ENCODE data around the gene FOXE3.

The FOXE3 gene

DNA sequence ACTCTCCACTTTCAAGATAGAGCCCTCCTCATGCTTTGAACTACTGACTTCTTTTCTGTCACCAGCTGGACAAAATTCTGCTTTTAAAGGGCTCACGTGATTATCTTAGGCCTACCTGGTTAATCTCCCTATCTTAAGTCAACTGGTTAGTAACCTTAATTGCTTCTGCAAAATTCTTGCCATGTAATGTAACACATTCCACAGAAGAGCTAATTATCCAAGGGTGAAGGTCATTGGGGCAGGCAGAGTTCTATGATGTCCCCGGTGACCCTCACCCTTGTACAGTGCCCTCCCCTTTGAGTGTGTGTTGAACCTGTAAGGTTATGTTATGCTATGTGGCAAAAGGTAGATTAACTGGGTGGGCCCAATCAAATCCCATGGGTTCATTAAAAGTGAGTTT lies 25.2 kb upstream of the FOXE3 start:
- ChIA-PET POLR2A (no interaction called here), CTCF (interaction anchor here (0.6 to 3.3 kb wide), 2 partner anchors 211 to 335 kb away, joined by 4 to 29 read pairs; no protein-coding TSS in a partner anchor)
- TF ChIP-seq TARDBP (IDR thresholded peaks at IDR 0.05) = no peak
- TF ChIP-seq, protein P1, sequence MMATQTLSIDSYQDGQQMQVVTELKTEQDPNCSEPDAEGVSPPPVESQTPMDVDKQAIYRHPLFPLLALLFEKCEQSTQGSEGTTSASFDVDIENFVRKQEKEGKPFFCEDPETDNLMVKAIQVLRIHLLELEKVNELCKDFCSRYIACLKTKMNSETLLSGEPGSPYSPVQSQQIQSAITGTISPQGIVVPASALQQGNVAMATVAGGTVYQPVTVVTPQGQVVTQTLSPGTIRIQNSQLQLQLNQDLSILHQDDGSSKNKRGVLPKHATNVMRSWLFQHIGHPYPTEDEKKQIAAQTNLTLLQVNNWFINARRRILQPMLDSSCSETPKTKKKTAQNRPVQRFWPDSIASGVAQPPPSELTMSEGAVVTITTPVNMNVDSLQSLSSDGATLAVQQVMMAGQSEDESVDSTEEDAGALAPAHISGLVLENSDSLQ (IDR thresholded peaks at IDR 0.05) = no peak
- TF ChIP-seq SP1 (IDR thresholded peaks at IDR 0.05) = no peak
- DNase-seq (ENCODE audit: extremely low spot score) = no peak

DNA sequence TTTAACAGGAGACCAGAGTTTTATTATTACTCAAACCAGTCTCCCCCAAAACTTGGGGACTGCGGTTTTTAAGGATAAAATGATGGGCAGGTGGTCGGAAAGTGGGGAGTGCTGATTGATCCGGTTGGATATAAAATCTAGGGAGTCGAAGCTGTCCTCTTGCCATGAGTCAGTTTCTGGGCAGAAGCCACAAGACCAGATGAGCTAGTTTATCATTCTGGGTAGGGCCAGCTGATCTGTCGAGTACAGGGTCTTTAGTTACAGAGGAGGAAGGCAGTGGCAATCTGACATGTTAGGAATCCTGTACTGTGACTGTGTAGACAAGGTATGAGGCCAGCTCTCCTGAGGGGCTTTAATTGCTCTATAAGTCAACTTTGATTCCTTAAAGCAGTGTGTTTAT lies 22.9 kb upstream of the FOXE3 start:
- no peak for DNase-seq (ENCODE audit: extremely low spot score)
- ChIA-PET POLR2A (no interaction called here), CTCF (no interaction called here)
- TF ChIP-seq FOXA1 (IDR thresholded peaks at IDR 0.05) = no peak

- DNase-seq (ENCODE audit: extremely low spot score) = no peak
- TF ChIP-seq CTBP1 (IDR thresholded peaks at IDR 0.05; ENCODE audit: borderline replicate concordance) (no peak), FOXA1 (IDR thresholded peaks at IDR 0.05) (no peak)
- POLR2A ChIA-PET = no interaction called here
- CTCF ChIA-PET = interaction anchor here (0.7 kb wide), 1 partner anchor 373 kb away, joined by 3 read pairs; no protein-coding TSS in a partner anchor
Observed at GRCh38 chr1:47395433-47395832, 20.7 kb upstream of the FOXE3 start.

- ChIA-PET CTCF (no interaction called here), POLR2A (no interaction called here)
- no peak for DNase-seq (ENCODE audit: extremely low spot score)
- TF ChIP-seq TARDBP (IDR thresholded peaks at IDR 0.05) (no peak), ZNF384 (IDR thresholded peaks at IDR 0.05) (no peak), LEF1 (IDR thresholded peaks at IDR 0.05; ENCODE audit: borderline replicate concordance) (no peak), FOXA1 (IDR thresholded peaks at IDR 0.05) (no peak)
Observed at GRCh38 chr1:47396671-47397196, 19.4 kb upstream of the FOXE3 start.

- ChIA-PET CTCF (interaction anchor here (0.8 to 1.1 kb wide), 2 partner anchors 23 to 327 kb away, joined by 3 to 4 read pairs; no protein-coding TSS in a partner anchor), POLR2A (no interaction called here)
Observed at GRCh38 chr1:47399138-47399845, 16.8 kb upstream of the FOXE3 start.

DNA sequence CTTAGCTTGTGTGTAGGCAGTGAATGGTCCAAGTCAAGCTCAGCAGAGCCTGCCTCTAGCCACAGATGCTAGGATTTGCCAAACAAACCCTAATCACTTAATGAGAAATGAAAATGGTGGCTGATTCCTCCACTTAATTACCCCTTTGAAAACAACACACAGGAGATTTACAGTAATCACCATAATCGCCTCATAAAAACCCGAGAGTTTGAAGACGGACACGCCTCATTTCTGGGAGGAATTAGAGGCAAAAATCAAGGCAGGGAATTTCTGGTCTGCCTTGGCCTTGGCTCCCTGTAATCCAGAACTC lies 16.3 kb upstream of the FOXE3 start:
- TF ChIP-seq SP1 (IDR thresholded peaks at IDR 0.05) (no peak), FOXM1 (IDR thresholded peaks at IDR 0.05; ENCODE audit: borderline replicate concordance) (no peak), FOXK2 (IDR thresholded peaks at IDR 0.05) (no peak), HDGF (IDR thresholded peaks at IDR 0.05; ENCODE audit: borderline replicate concordance) (no peak), SUZ12 (IDR thresholded peaks at IDR 0.05) (no peak), ELF4 (IDR thresholded peaks at IDR 0.05) (no peak), NFRKB (IDR thresholded peaks at IDR 0.05) (no peak), FOXA1 (IDR thresholded peaks at IDR 0.05) (no peak), L3MBTL2 (conservative IDR thresholded peaks at IDR 0.05) (no peak), ZNF384 (IDR thresholded peaks at IDR 0.05) (no peak), BHLHE40 (IDR thresholded peaks at IDR 0.05; ENCODE audit: borderline replicate concordance) (no peak), TARDBP (IDR thresholded peaks at IDR 0.05) (no peak), LEF1 (IDR thresholded peaks at IDR 0.05; ENCODE audit: borderline replicate concordance) (no peak), ARNT (IDR thresholded peaks at IDR 0.05) (no peak), CTBP1 (IDR thresholded peaks at IDR 0.05; ENCODE audit: borderline replicate concordance) (no peak)
- TF ChIP-seq, protein P1 (IDR thresholded peaks at IDR 0.05) = no peak
- DNase-seq (ENCODE audit: extremely low spot score) = no peak
- ChIA-PET CTCF (interaction anchor here (0.8 to 1.1 kb wide), 2 partner anchors 24 to 326 kb away, joined by 3 to 4 read pairs; no protein-coding TSS in a partner anchor), POLR2A (no interaction called here)

More at GRCh38 chr1:47399138-47399845, 16.8 kb upstream of the FOXE3 start:
- DNase-seq (ENCODE audit: extremely low spot score) = no peak
- no peak for TF ChIP-seq FOXA1 (IDR thresholded peaks at IDR 0.05)

- no peak for DNase-seq (ENCODE audit: extremely low spot score)
- TF ChIP-seq ZNF384 (IDR thresholded peaks at IDR 0.05) = no peak
- POLR2A ChIA-PET = no interaction called here
- CTCF ChIA-PET = interaction anchor here (0.8 to 2.0 kb wide), 2 partner anchors 13 to 324 kb away, joined by 4 to 7 read pairs; no protein-coding TSS in a partner anchor
Observed at GRCh38 chr1:47401761-47402160, 14.3 kb upstream of the FOXE3 start.

- ChIA-PET CTCF (interaction anchor here (0.8 to 2.0 kb wide), 2 partner anchors 14 to 324 kb away, joined by 4 to 7 read pairs; no protein-coding TSS in a partner anchor), POLR2A (no interaction called here)
- TF ChIP-seq FOXM1 (IDR thresholded peaks at IDR 0.05; ENCODE audit: borderline replicate concordance) (no peak), TARDBP (IDR thresholded peaks at IDR 0.05) (no peak), BHLHE40 (IDR thresholded peaks at IDR 0.05; ENCODE audit: borderline replicate concordance) (no peak), FOXA1 (IDR thresholded peaks at IDR 0.05) (no peak), CTBP1 (IDR thresholded peaks at IDR 0.05; ENCODE audit: borderline replicate concordance) (no peak), HDGF (IDR thresholded peaks at IDR 0.05; ENCODE audit: borderline replicate concordance) (no peak), ELF4 (IDR thresholded peaks at IDR 0.05) (no peak), LEF1 (IDR thresholded peaks at IDR 0.05; ENCODE audit: borderline replicate concordance) (no peak), ZNF384 (IDR thresholded peaks at IDR 0.05) (no peak), NFRKB (IDR thresholded peaks at IDR 0.05) (no peak), SUZ12 (IDR thresholded peaks at IDR 0.05) (no peak), ARNT (IDR thresholded peaks at IDR 0.05) (no peak)
- TF ChIP-seq, protein P1 (IDR thresholded peaks at IDR 0.05) = no peak
- DNase-seq (ENCODE audit: extremely low spot score) = no peak
Observed at GRCh38 chr1:47402591-47402990, 13.5 kb upstream of the FOXE3 start.
